ENCODE data around the gene MYO18B. TPM values are rescaled to one million over a fixed set of nuclear protein-coding genes. Genes with fewer than 3 reads are reported as not detected.

MYO18B gene
- total and polyA plus RNA-seq, 2 of the 4 experiments (the other 2 are of a cell fraction) = under 0.01 TPM; not detected in 1

DNA sequence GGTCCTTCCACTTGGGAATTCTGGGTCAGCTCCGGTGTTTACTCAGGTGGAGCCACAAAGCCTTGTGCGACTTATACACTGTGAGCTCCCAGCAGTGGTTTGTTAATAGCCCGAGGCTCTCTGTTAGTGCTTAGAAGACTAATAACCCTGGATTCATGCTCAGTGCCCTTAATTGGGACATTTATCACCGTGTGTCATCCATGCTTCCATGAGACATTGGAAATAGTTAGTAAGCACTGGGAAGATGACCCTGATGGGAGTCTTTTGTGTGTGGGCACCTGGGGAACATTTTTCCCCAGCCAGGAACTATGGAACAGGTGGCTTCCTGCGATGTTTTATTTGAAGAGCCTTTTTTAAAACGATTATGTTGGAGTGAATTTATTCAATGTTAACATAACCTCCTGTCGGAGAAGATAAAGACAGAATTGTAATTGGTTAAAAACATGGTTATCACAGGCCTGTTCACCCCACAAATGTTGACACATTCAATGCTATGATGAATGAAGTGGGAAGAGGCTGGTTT lies 188.9 kb downstream of the MYO18B start:
- intact Hi-C loops (cut with micrococcal nuclease) (no loop called here), dilution Hi-C loops (cut with HindIII; ENCODE audit: low sequenced_read_pairs, unreplicated experiment) (no loop called here), in situ Hi-C loops (cut with MboI; ENCODE audit: low sequenced_read_pairs) (no loop called here)
- Histone ChIP-seq H2BK5ac (ENCODE audit: low read depth, low read length, poor library complexity, severe bottlenecking) (no peak overlapping the region), H4K91ac (ENCODE audit: insufficient read depth, low read depth, low read length) (no peak overlapping the region), H3K14ac (replicated peaks; ENCODE audit: low read depth, low read length) (no peak overlapping the region), H4K20me1 (ENCODE audit: insufficient read depth, low read length) (no peaks in the 10 kb centered on the region), H3K4me1 (ENCODE audit: control insufficient read depth, insufficient read depth, low read length) (no peaks in the 10 kb centered on the region), H3K9me3 (ENCODE audit: control insufficient read depth, insufficient read depth, low read length) (peaks cover 2% of the 10 kb centered on the region; the same call in 1 of the 2 replicates), H3K27me3 (ENCODE audit: control insufficient read depth, insufficient read depth, low read length) (no peaks in the 10 kb centered on the region), H3K18ac (ENCODE audit: low read depth, low read length) (no peak overlapping the region), H2AK5ac (ENCODE audit: low read depth, low read length) (no peak overlapping the region), H3K27ac (ENCODE audit: insufficient read depth, low read length) (no peak overlapping the region), H3K9me1 (ENCODE audit: insufficient read depth, low read length) (no peaks in the 10 kb centered on the region), H3K4me3 (ENCODE audit: insufficient read depth, low read depth, low read length) (no peak overlapping the region), H2BK20ac (ENCODE audit: low read depth, low read length) (no peak overlapping the region), H3K4me2 (ENCODE audit: low read depth, low read length) (no peak overlapping the region), H3K36me3 (ENCODE audit: control insufficient read depth, insufficient read depth, low read length) (no peaks in the 10 kb centered on the region), H4K8ac (ENCODE audit: low read depth in 2 of 2, low read length in 2 of 2) (no peak overlapping the region), H3K79me1 (ENCODE audit: low read depth in 1 of 2, low read length in 2 of 2) (no peaks in the 10 kb centered on the region), H2BK15ac (ENCODE audit: low read depth, low read length) (no peak overlapping the region), H2BK120ac (ENCODE audit: low read depth, low read length) (no peak overlapping the region), H2AK9ac (replicated peaks; ENCODE audit: low read depth, low read length, poor library complexity) (no peak overlapping the region), H3K9ac (ENCODE audit: low read depth, low read length) (no peak overlapping the region), H3K23ac (ENCODE audit: low read depth, low read length) (no peak overlapping the region), H2AFZ (replicated peaks; ENCODE audit: low read length, poor library complexity) (no peak overlapping the region), H3K56ac (ENCODE audit: extremely low read depth, insufficient read depth, low read length) (no peak overlapping the region), H4K5ac (ENCODE audit: low read depth, low read length) (no peak overlapping the region), H3K4ac (ENCODE audit: low read depth, low read length) (no peak overlapping the region)
- WGBS, 2 experiments (ENCODE audit: extremely low coverage in 2 of 2, insufficient read length in 1 of 2) = 23% methylated on average over 3 of the region's 7 CpGs; no CpG with 5 or more reads in 1 of the 2 experiments
- ChIA-PET POLR2A (ENCODE audit: unreplicated experiment) (no interaction called here), CTCF (no interaction called here)
- no peak for ATAC-seq (ENCODE audit: low read depth)
- BruUV-seq (replicated peaks) = no TSS peak
- no peak for DNase-seq
- TF ChIP-seq RCOR1 (IDR thresholded peaks at IDR 0.05; ENCODE audit: insufficient replicate concordance, low read length) = no peak
